Large intestine (tissue), 3 donors: Measurements from ENCODE around the gene FAM240B. TPM values are rescaled to one million over a fixed set of nuclear protein-coding genes. Genes with fewer than 3 reads are reported as not detected.

Source experiments
- DNase-seq, 2 donors: peaks; one replicate each; pipeline versions ENCODE4 v3.0.0 to v3.0.0-alpha.2; 2013
- H3K27ac ChIP-seq: one replicate; pipeline ENCODE4 v1.5.1; 2013; ENCODE audit warnings: low read length
- H3K27me3 ChIP-seq: 2 replicates; pipeline ENCODE4 v1.6.1; 2013; ENCODE audit warnings: low read length; ENCODE audit not compliant: control insufficient read depth, insufficient read depth
- H3K36me3 ChIP-seq: 2 replicates; pipeline ENCODE4 v1.6.1; 2013; ENCODE audit warnings: low read length; ENCODE audit not compliant: control insufficient read depth, insufficient read depth
- H3K4me1 ChIP-seq: one replicate; pipeline ENCODE4 v1.6.1; 2013; ENCODE audit warnings: low read length; ENCODE audit not compliant: control insufficient read depth, insufficient read depth
- H3K4me3 ChIP-seq: one replicate; pipeline ENCODE4 v1.5.1; 2013; ENCODE audit warnings: low read length
- H3K9me3 ChIP-seq: one replicate; pipeline ENCODE4 v1.6.1; 2013; ENCODE audit warnings: mild to moderate bottlenecking, low read depth, low read length, moderate library complexity; ENCODE audit not compliant: control insufficient read depth
- WGBS: methylation state at CpG from one replicate; pipeline ENCODE4 v1.1.5; 2013; ENCODE audit warnings: low lambda C conversion rate; ENCODE audit not compliant: insufficient coverage; 5-methylcytosine and 5-hydroxymethylcytosine counted together
- polyA plus RNA-seq: library from polyadenylated mRNA; unstranded; fragments of 120-200 nt; gene quantifications from one replicate; pipeline ENCODE4 v1.2.1, GENCODE V29; 2013

FAM240B gene
- polyA plus RNA-seq, 1 donor = not detected

- H3K27ac ChIP-seq = no peak overlapping the region
- no peaks in the 10 kb centered on the region for H3K36me3 ChIP-seq
- DNase-seq = no peak
- H3K4me1 ChIP-seq = no peaks in the 10 kb centered on the region
- no peaks in the 10 kb centered on the region for H3K27me3 ChIP-seq
- H3K4me3 ChIP-seq = no peak overlapping the region
- WGBS = no CpG with 5 or more reads among the region's 5 CpGs
- H3K9me3 ChIP-seq = no peaks in the 10 kb centered on the region
Measured at GRCh38 chr9:38734831-38735230, 14.9 kb upstream of the FAM240B start.

- H3K27ac ChIP-seq = no peak overlapping the region
- H3K9me3 ChIP-seq = no peaks in the 10 kb centered on the region
- DNase-seq = no peak
- no peaks in the 10 kb centered on the region for H3K4me1 ChIP-seq
- no peaks in the 10 kb centered on the region for H3K27me3 ChIP-seq
- no peak overlapping the region for H3K4me3 ChIP-seq
- H3K36me3 ChIP-seq = no peaks in the 10 kb centered on the region
- no CpG with 5 or more reads among the region's 7 CpGs for WGBS
Measured at GRCh38 chr9:38733503-38733902, 13.6 kb upstream of the FAM240B start.

- Histone ChIP-seq H3K4me1 (no peaks in the 10 kb centered on the region), H3K27me3 (no peaks in the 10 kb centered on the region), H3K27ac (no peak overlapping the region), H3K36me3 (no peaks in the 10 kb centered on the region), H3K9me3 (no peaks in the 10 kb centered on the region), H3K4me3 (no peak overlapping the region)
- WGBS = 100% methylated on average over 1 of the region's 11 CpGs
- DNase-seq = no peak
Measured at GRCh38 chr9:38732885-38733284, 13.0 kb upstream of the FAM240B start.

GRCh38 chr9:38727497-38728001 lies 7.6 kb upstream of the FAM240B start:
- no peaks in the 10 kb centered on the region for H3K4me1 ChIP-seq
- H3K9me3 ChIP-seq = no peaks in the 10 kb centered on the region
- WGBS = 100% methylated on average over 1 of the region's 10 CpGs
- H3K36me3 ChIP-seq = no peaks in the 10 kb centered on the region
- no peak overlapping the region for H3K27ac ChIP-seq
- H3K27me3 ChIP-seq = no peaks in the 10 kb centered on the region
- no peak overlapping the region for H3K4me3 ChIP-seq
- DNase-seq = peak; percentile 10 to 32

GRCh38 chr9:38724754-38725153 lies 4.8 kb upstream of the FAM240B start:
- H3K9me3 ChIP-seq = no peaks in the 10 kb centered on the region

GRCh38 chr9:38718148-38718547 lies 1.8 kb downstream of the FAM240B start:
- Histone ChIP-seq H3K4me1 (no peaks in the 10 kb centered on the region), H3K27me3 (no peaks in the 10 kb centered on the region), H3K9me3 (no peaks in the 10 kb centered on the region), H3K27ac (no peak overlapping the region), H3K4me3 (no peak overlapping the region), H3K36me3 (no peaks in the 10 kb centered on the region)
- WGBS = no CpG with 5 or more reads among the region's 1 CpG
- peak in 1 of 2 donors; percentile 18 for DNase-seq

More at GRCh38 chr9:38724754-38725153, 4.8 kb upstream of the FAM240B start:
- no peaks in the 10 kb centered on the region for H3K36me3 ChIP-seq
- no peaks in the 10 kb centered on the region for H3K4me1 ChIP-seq
- WGBS = no CpG with 5 or more reads among the region's 10 CpGs
- H3K27me3 ChIP-seq = no peaks in the 10 kb centered on the region
- no peak overlapping the region for H3K27ac ChIP-seq
- H3K4me3 ChIP-seq = no peak overlapping the region
- no peak for DNase-seq

GRCh38 chr9:38715684-38716083 lies 4.2 kb downstream of the FAM240B start:
- WGBS = no CpG with 5 or more reads among the region's 2 CpGs
- no peak for DNase-seq
- Histone ChIP-seq H3K4me3 (no peak overlapping the region), H3K27me3 (no peaks in the 10 kb centered on the region), H3K9me3 (no peaks in the 10 kb centered on the region), H3K27ac (no peak overlapping the region), H3K4me1 (no peaks in the 10 kb centered on the region), H3K36me3 (no peaks in the 10 kb centered on the region)

GRCh38 chr9:38713426-38713825 lies 6.5 kb downstream of the FAM240B start:
- no peaks in the 10 kb centered on the region for H3K9me3 ChIP-seq
- 28% methylated on average over 2 of the region's 5 CpGs for WGBS
- no peak for DNase-seq
- H3K4me1 ChIP-seq = no peaks in the 10 kb centered on the region
- H3K27ac ChIP-seq = no peak overlapping the region
- H3K36me3 ChIP-seq = no peaks in the 10 kb centered on the region
- no peaks in the 10 kb centered on the region for H3K27me3 ChIP-seq
- H3K4me3 ChIP-seq = no peak overlapping the region

- Histone ChIP-seq H3K4me1 (no peaks in the 10 kb centered on the region), H3K27me3 (peaks cover 2% of the 10 kb centered on the region), H3K4me3 (no peak overlapping the region), H3K9me3 (no peaks in the 10 kb centered on the region), H3K27ac (no peak overlapping the region), H3K36me3 (no peaks in the 10 kb centered on the region)
- no peak for DNase-seq
- WGBS = no CpG with 5 or more reads among the region's 3 CpGs
Measured at GRCh38 chr9:38708759-38709158, 11.2 kb downstream of the FAM240B start.

GRCh38 chr9:38707885-38708637 lies 11.9 kb downstream of the FAM240B start:
- Histone ChIP-seq H3K4me1 (no peaks in the 10 kb centered on the region), H3K4me3 (no peak overlapping the region), H3K36me3 (no peaks in the 10 kb centered on the region), H3K9me3 (no peaks in the 10 kb centered on the region), H3K27me3 (peaks cover 2% of the 10 kb centered on the region), H3K27ac (no peak overlapping the region)
- 80% methylated on average over 1 of the region's 10 CpGs for WGBS
- no peak for DNase-seq

- Histone ChIP-seq H3K4me3 (no peak overlapping the region), H3K4me1 (no peaks in the 10 kb centered on the region), H3K36me3 (no peaks in the 10 kb centered on the region), H3K27ac (no peak overlapping the region), H3K27me3 (peaks cover 4% of the 10 kb centered on the region), H3K9me3 (no peaks in the 10 kb centered on the region)
- WGBS = no CpG with 5 or more reads among the region's 7 CpGs
- DNase-seq = no peak
Measured at GRCh38 chr9:38706493-38706892, 13.4 kb downstream of the FAM240B start.
